IMR-90 (cell line): ENCODE data around the gene CACNA2D4. TPM values are rescaled to one million over a fixed set of nuclear protein-coding genes. Genes with fewer than 3 reads are reported as not detected.

Source experiments
- ATAC-seq: fragments of 200-7000 bp; cut with Tn5 transposase; 2 replicates; pipeline ENCODE4 v1.9.1; 2020; ENCODE audit warnings: low read depth, mild to moderate bottlenecking, moderate library complexity
- BruUV-seq: library from RNA; stranded (reverse); fragments of 400-500 nt; replicated peaks from 2 replicates; lab custom pipeline; 2021; lab: Mats Ljungman, UMichigan
- CTCF ChIA-PET: fragments of 300-600 bp; formaldehyde crosslinking; extraction: SDS; loops from one replicate; lab custom pipeline; 2021; ENCODE audit warnings: antibody characterized with exemption; lab: Yijun Ruan, JAX
- POLR2A ChIA-PET: fragments of 300-600 bp; sonication (Branson Sonifier 250); formaldehyde crosslinking; loops from one replicate; lab custom pipeline; 2022; ENCODE audit warnings: antibody characterized with exemption; ENCODE audit not compliant: unreplicated experiment; lab: Charles Lee
- DNase-seq: peaks from one replicate; pipeline ENCODE4 v3.0.0; 2013
- H2AFZ ChIP-seq: replicated peaks from 2 replicates; pipeline ENCODE3; 2013; ENCODE audit warnings: low read length, mild to moderate bottlenecking; ENCODE audit not compliant: poor library complexity
- H2AK5ac ChIP-seq: 2 replicates; pipeline ENCODE4 v1.6.1; 2013; ENCODE audit warnings: low read depth, low read length, inconsistent platforms
- H2AK9ac ChIP-seq: replicated peaks from 2 replicates; pipeline ENCODE3; 2013; ENCODE audit warnings: mild to moderate bottlenecking, low read depth, low read length, moderate library complexity; ENCODE audit not compliant: poor library complexity
- H2BK120ac ChIP-seq: 2 replicates; pipeline ENCODE4 v1.6.1; 2013; ENCODE audit warnings: low read depth, low read length, inconsistent platforms
- H2BK15ac ChIP-seq: 3 replicates; pipeline ENCODE4 v1.6.1; 2013; ENCODE audit warnings: low read depth, low read length, inconsistent platforms
- H2BK20ac ChIP-seq: 2 replicates; pipeline ENCODE4 v1.6.1; 2013; ENCODE audit warnings: low read depth, mild to moderate bottlenecking, inconsistent platforms, low read length, moderate library complexity
- H2BK5ac ChIP-seq: 2 replicates; pipeline ENCODE4 v1.6.1; 2013; ENCODE audit warnings: mild to moderate bottlenecking, low read depth, low read length, inconsistent platforms; ENCODE audit not compliant: poor library complexity, severe bottlenecking
- H3K14ac ChIP-seq: replicated peaks from 2 replicates; pipeline ENCODE4 v1.6.1; 2013; ENCODE audit warnings: low read depth, low read length, inconsistent platforms
- H3K18ac ChIP-seq: 2 replicates; pipeline ENCODE4 v1.6.1; 2013; ENCODE audit warnings: low read depth, low read length, control low read depth
- H3K23ac ChIP-seq: 2 replicates; pipeline ENCODE4 v1.6.1; 2013; ENCODE audit warnings: low read depth, low read length, inconsistent platforms
- H3K27ac ChIP-seq: 2 replicates; pipeline ENCODE4 v1.5.1; 2013; ENCODE audit warnings: mild to moderate bottlenecking, control low read depth, low read length; ENCODE audit not compliant: insufficient read depth
- H3K27me3 ChIP-seq: 2 replicates; pipeline ENCODE4 v1.6.1; 2013; ENCODE audit warnings: low read length; ENCODE audit not compliant: control insufficient read depth, insufficient read depth
- H3K36me3 ChIP-seq: 2 replicates; pipeline ENCODE4 v1.6.1; 2013; ENCODE audit warnings: low read length, mixed read lengths; ENCODE audit not compliant: control insufficient read depth, insufficient read depth
- H3K4ac ChIP-seq: 2 replicates; pipeline ENCODE4 v1.6.1; 2013; ENCODE audit warnings: low read depth, low read length, inconsistent platforms
- H3K4me1 ChIP-seq: 2 replicates; pipeline ENCODE4 v1.6.1; 2013; ENCODE audit warnings: low read length, mixed read lengths; ENCODE audit not compliant: control insufficient read depth, insufficient read depth
- H3K4me2 ChIP-seq: 2 replicates; pipeline ENCODE4 v1.6.1; 2013; ENCODE audit warnings: low read depth, mild to moderate bottlenecking, control low read depth, low read length, moderate library complexity
- H3K4me3 ChIP-seq: 2 replicates; pipeline ENCODE4 v1.5.1; 2013; ENCODE audit warnings: low read depth, mild to moderate bottlenecking, control low read depth, low read length, moderate library complexity; ENCODE audit not compliant: insufficient read depth
- H3K56ac ChIP-seq: 2 replicates; pipeline ENCODE4 v1.6.1; 2013; ENCODE audit warnings: low read length, inconsistent platforms; ENCODE audit not compliant: insufficient read depth; ENCODE audit errors: extremely low read depth
- H3K79me1 ChIP-seq, 2 experiments: 2 replicates each; pipeline ENCODE4 v1.6.1; 2013; ENCODE audit warnings: low read length in 2 of 2, inconsistent platforms in 1 of 2, low read depth in 1 of 2
- H3K9ac ChIP-seq: 2 replicates; pipeline ENCODE4 v1.6.1; 2013; ENCODE audit warnings: low read depth, low read length, control low read depth
- H3K9me1 ChIP-seq: 2 replicates; pipeline ENCODE4 v1.6.1; 2013; ENCODE audit warnings: low read length, inconsistent platforms; ENCODE audit not compliant: insufficient read depth
- H3K9me3 ChIP-seq: 2 replicates; pipeline ENCODE4 v1.6.1; 2013; ENCODE audit warnings: low read length; ENCODE audit not compliant: control insufficient read depth, insufficient read depth
- H4K20me1 ChIP-seq: 2 replicates; pipeline ENCODE4 v1.6.1; 2013; ENCODE audit warnings: low read length, inconsistent platforms; ENCODE audit not compliant: insufficient read depth
- H4K5ac ChIP-seq: 2 replicates; pipeline ENCODE4 v1.6.1; 2013; ENCODE audit warnings: mild to moderate bottlenecking, low read depth, low read length, control low read depth
- H4K8ac ChIP-seq, 2 experiments: 2 replicates each; pipeline ENCODE4 v1.6.1; 2013; ENCODE audit warnings: low read depth in 2 of 2, low read length in 2 of 2, control low read depth in 1 of 2, inconsistent platforms in 1 of 2
- H4K91ac ChIP-seq: 2 replicates; pipeline ENCODE4 v1.6.1; 2013; ENCODE audit warnings: low read depth, low read length, inconsistent platforms; ENCODE audit not compliant: insufficient read depth
- CEBPB ChIP-seq: IDR thresholded peaks from 2 replicates; pipeline ENCODE4 v1.6.1; 2012; ENCODE audit warnings: low read depth, low read length, improper control_type of control experiment
- MAZ ChIP-seq: IDR thresholded peaks from 2 replicates; pipeline ENCODE4 v1.6.1; 2012; ENCODE audit warnings: low read depth, mild to moderate bottlenecking, low read length, improper control_type of control experiment, moderate library complexity, borderline replicate concordance
- POLR2A ChIP-seq: IDR thresholded peaks from 2 replicates; pipeline ENCODE4 v1.6.1; 2012; ENCODE audit warnings: mild to moderate bottlenecking, low read depth, low read length
- RCOR1 ChIP-seq: IDR thresholded peaks from 2 replicates; pipeline ENCODE4 v1.6.1; 2012; ENCODE audit warnings: mild to moderate bottlenecking, low read length, improper control_type of control experiment; ENCODE audit not compliant: insufficient replicate concordance
- RFX5 ChIP-seq: IDR thresholded peaks from 2 replicates; pipeline ENCODE4 v1.8.0; 2012; ENCODE audit warnings: low read depth, mild to moderate bottlenecking, low read length, moderate library complexity
- SMC3 ChIP-seq: fragments of 150-350 bp; IDR thresholded peaks from 2 replicates; pipeline ENCODE4 v1.6.1; 2016; ENCODE audit warnings: low read depth, mild to moderate bottlenecking, antibody characterized with exemption, low read length, moderate library complexity
- WGBS, 2 experiments: methylation state at CpG; one replicate each; pipeline versions ENCODE4 v1.1.5 to v1.1.7; 2013; ENCODE audit warnings: missing lambda C conversion rate in 2 of 2; ENCODE audit not compliant: insufficient read length in 1 of 2; ENCODE audit errors: extremely low coverage in 2 of 2; 5-methylcytosine and 5-hydroxymethylcytosine counted together
- dilution Hi-C: fragments of 300-500 bp; cut with HindIII; formaldehyde crosslinking; loops from one replicate; pipeline ENCODE4 v1.14.3; 2018; ENCODE audit warnings: low sequenced_read_pairs; ENCODE audit not compliant: unreplicated experiment
- in situ Hi-C: fragments of 300-500 bp; cut with MboI; formaldehyde crosslinking; loops from 3 replicates; pipeline ENCODE4 v1.14.3; 2019; ENCODE audit warnings: low sequenced_read_pairs, inconsistent platforms, mixed read lengths
- intact Hi-C: fragments of 100-400 bp; cut with micrococcal nuclease; formaldehyde crosslinking; loops from 2 replicates; pipeline ENCODE4 v1.10.0; 2022
- polyA plus RNA-seq, 3 experiments: library from polyadenylated mRNA; depleted of rRNA; stranded (reverse); fragments of >200 nt; gene quantifications; 2 replicates each; pipeline ENCODE4 v1.2.3, GENCODE V29; 2012; ENCODE audit warnings: low replicate concordance in 1 of 3
- total RNA-seq: library from RNA; depleted of rRNA; stranded (reverse); fragments of >200 nt; gene quantifications from 2 replicates; pipeline ENCODE4 v1.2.3, GENCODE V29; 2012
- TF ChIP-seq, protein P1 (sequence below): fragments of 150-350 bp; IDR thresholded peaks from 2 replicates; pipeline ENCODE4 v1.6.1; 2017; ENCODE audit warnings: mild to moderate bottlenecking, antibody characterized with exemption, low read length, low read depth
- TF ChIP-seq, protein P2 (sequence below): fragments of 150-350 bp; IDR thresholded peaks from 2 replicates; pipeline ENCODE4 v1.6.1; 2016; ENCODE audit warnings: low read depth, mild to moderate bottlenecking, low read length, moderate library complexity, borderline replicate concordance
- TF ChIP-seq, protein P3 (sequence below): conservative IDR thresholded peaks from 2 replicates; pipeline ENCODE4 v1.5.1; 2012; ENCODE audit warnings: mild to moderate bottlenecking, low read depth, low read length, improper control_type of control experiment

CACNA2D4 gene
- total and polyA plus RNA-seq, 2 of the 4 experiments (the other 2 are of a cell fraction): 0.18 to 0.22 TPM

DNA sequence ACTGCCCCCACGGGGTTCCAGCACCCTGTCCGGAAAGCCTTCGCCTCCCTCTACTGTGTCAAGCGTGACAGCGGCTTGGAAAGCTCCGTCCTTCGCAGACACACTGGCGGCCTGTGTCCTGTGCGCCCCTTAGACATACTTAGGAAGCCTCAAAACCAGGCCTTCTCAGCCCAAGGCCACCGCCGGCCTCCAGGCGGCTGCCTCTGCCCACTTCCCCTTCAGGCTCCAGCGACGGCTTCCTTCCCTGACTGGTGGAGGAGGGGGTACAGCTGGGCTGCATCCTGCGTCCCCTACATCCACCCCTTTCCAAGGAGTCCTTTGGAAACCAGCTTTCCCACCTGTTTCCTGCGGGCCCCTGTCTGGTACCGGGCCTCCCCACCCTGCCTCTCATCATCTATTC, 2.5 kb upstream of the CACNA2D4 start:
- intact Hi-C loops: no loop called here
- Histone ChIP-seq H4K91ac (no peak overlapping the region), H2BK20ac (no peak overlapping the region), H3K18ac (no peak overlapping the region), H4K20me1 (no peaks in the 10 kb centered on the region), H3K4me2 (no peak overlapping the region), H3K9ac (no peak overlapping the region), H4K8ac (no peak overlapping the region), H3K36me3 (no peaks in the 10 kb centered on the region), H2AK9ac (no peak overlapping the region), H3K79me1 (no peaks in the 10 kb centered on the region), H2AFZ (no peak overlapping the region), H3K9me1 (no peaks in the 10 kb centered on the region), H3K56ac (no peak overlapping the region), H2BK5ac (no peak overlapping the region), H3K4me3 (no peak overlapping the region), H2AK5ac (no peak overlapping the region), H2BK15ac (no peak overlapping the region), H3K4me1 (no peaks in the 10 kb centered on the region), H3K27ac (no peak overlapping the region), H3K14ac (no peak overlapping the region), H4K5ac (no peak overlapping the region), H3K27me3 (peaks cover 69% of the 10 kb centered on the region), H2BK120ac (no peak overlapping the region), H3K9me3 (no peaks in the 10 kb centered on the region), H3K23ac (no peak overlapping the region), H3K4ac (no peak overlapping the region)
- ChIA-PET POLR2A (no interaction called here), CTCF (no interaction called here)
- dilution Hi-C loops: no loop called here
- 80% methylated on average over 1 of the region's 17 CpGs; no CpG with 5 or more reads in 1 of the 2 experiments for WGBS, 2 experiments
- ATAC-seq: no peak
- no TSS peak for BruUV-seq
- in situ Hi-C loops: no loop called here
- DNase-seq: no peak
- TF ChIP-seq RFX5: no peak
- TF ChIP-seq, protein P1, sequence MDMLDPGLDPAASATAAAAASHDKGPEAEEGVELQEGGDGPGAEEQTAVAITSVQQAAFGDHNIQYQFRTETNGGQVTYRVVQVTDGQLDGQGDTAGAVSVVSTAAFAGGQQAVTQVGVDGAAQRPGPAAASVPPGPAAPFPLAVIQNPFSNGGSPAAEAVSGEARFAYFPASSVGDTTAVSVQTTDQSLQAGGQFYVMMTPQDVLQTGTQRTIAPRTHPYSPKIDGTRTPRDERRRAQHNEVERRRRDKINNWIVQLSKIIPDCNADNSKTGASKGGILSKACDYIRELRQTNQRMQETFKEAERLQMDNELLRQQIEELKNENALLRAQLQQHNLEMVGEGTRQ: no peak
- no peak for TF ChIP-seq CEBPB
- TF ChIP-seq POLR2A: no peak
- TF ChIP-seq RCOR1: no peak
- no peak for TF ChIP-seq SMC3
- TF ChIP-seq, protein P2, sequence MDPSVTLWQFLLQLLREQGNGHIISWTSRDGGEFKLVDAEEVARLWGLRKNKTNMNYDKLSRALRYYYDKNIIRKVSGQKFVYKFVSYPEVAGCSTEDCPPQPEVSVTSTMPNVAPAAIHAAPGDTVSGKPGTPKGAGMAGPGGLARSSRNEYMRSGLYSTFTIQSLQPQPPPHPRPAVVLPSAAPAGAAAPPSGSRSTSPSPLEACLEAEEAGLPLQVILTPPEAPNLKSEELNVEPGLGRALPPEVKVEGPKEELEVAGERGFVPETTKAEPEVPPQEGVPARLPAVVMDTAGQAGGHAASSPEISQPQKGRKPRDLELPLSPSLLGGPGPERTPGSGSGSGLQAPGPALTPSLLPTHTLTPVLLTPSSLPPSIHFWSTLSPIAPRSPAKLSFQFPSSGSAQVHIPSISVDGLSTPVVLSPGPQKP: no peak
- TF ChIP-seq, protein P3, sequence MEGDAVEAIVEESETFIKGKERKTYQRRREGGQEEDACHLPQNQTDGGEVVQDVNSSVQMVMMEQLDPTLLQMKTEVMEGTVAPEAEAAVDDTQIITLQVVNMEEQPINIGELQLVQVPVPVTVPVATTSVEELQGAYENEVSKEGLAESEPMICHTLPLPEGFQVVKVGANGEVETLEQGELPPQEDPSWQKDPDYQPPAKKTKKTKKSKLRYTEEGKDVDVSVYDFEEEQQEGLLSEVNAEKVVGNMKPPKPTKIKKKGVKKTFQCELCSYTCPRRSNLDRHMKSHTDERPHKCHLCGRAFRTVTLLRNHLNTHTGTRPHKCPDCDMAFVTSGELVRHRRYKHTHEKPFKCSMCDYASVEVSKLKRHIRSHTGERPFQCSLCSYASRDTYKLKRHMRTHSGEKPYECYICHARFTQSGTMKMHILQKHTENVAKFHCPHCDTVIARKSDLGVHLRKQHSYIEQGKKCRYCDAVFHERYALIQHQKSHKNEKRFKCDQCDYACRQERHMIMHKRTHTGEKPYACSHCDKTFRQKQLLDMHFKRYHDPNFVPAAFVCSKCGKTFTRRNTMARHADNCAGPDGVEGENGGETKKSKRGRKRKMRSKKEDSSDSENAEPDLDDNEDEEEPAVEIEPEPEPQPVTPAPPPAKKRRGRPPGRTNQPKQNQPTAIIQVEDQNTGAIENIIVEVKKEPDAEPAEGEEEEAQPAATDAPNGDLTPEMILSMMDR: no peak
- TF ChIP-seq MAZ: no peak
